BLaER1 (cell line): ENCODE data around the gene SNAP23.

Experiments
- H3K27ac ChIP-seq: shearing (Covaris generic); formaldehyde crosslinking; 2 replicates; pipeline ENCODE4 v1.8.1; 2022
- H3K27me3 ChIP-seq: shearing (Covaris generic); formaldehyde crosslinking; 2 replicates; pipeline ENCODE4 v1.8.1; 2022
- H3K36me3 ChIP-seq: shearing (Covaris generic); formaldehyde crosslinking; 2 replicates; pipeline ENCODE4 v1.8.1; 2022
- H3K4me1 ChIP-seq: shearing (Covaris generic); formaldehyde crosslinking; 2 replicates; pipeline ENCODE4 v1.8.1; 2022
- H3K4me2 ChIP-seq: shearing (Covaris generic); formaldehyde crosslinking; 2 replicates; pipeline ENCODE4 v1.8.1; 2022
- H3K4me3 ChIP-seq: shearing (Covaris generic); formaldehyde crosslinking; 2 replicates; pipeline ENCODE4 v1.8.1; 2022
- H3K9ac ChIP-seq: shearing (Covaris generic); formaldehyde crosslinking; 2 replicates; pipeline ENCODE4 v1.8.1; 2022
- H3K9me3 ChIP-seq: shearing (Covaris generic); formaldehyde crosslinking; 2 replicates; pipeline ENCODE4 v1.8.1; 2022
- H4K20me1 ChIP-seq: shearing (Covaris generic); formaldehyde crosslinking; 2 replicates; pipeline ENCODE4 v1.8.1; 2022
- Cebpa-rat ChIP-seq: shearing (Covaris generic); IDR thresholded peaks from 2 replicates; pipeline ENCODE4 v1.8.1; 2022

Gene SNAP23

GRCh38 chr15:42493679-42494078 lies 1.8 kb upstream of the SNAP23 start:
- Histone ChIP-seq H3K27me3 (no peaks in the 10 kb centered on the region), H3K4me2 (peak overlapping the region; percentile 88), H3K4me1 (peaks cover 75% of the 10 kb centered on the region), H4K20me1 (peaks cover 11% of the 10 kb centered on the region; the same call in 1 of the 2 replicates), H3K9ac (no peak overlapping the region), H3K27ac (no peak overlapping the region; the same call in 1 of the 2 replicates), H3K4me3 (no peak overlapping the region), H3K36me3 (no peaks in the 10 kb centered on the region), H3K9me3 (no peaks in the 10 kb centered on the region)
- no peak for TF ChIP-seq Cebpa-rat

GRCh38 chr15:42494998-42495360 lies 455 bp upstream of the SNAP23 start:
- peaks cover 20% of the 10 kb centered on the region; the same call in 1 of the 2 replicates for H4K20me1 ChIP-seq
- peak overlapping the region; percentile 14; the same call in 1 of the 2 replicates for H3K27ac ChIP-seq
- H3K9me3 ChIP-seq, result no peaks in the 10 kb centered on the region
- H3K4me1 ChIP-seq, result peaks cover 73% of the 10 kb centered on the region
- H3K9ac ChIP-seq, result peak overlapping the region; percentile 84
- H3K27me3 ChIP-seq, result no peaks in the 10 kb centered on the region
- peak overlapping the region; percentile 83 for H3K4me3 ChIP-seq
- H3K36me3 ChIP-seq, result no peaks in the 10 kb centered on the region
- no peak for TF ChIP-seq Cebpa-rat
- H3K4me2 ChIP-seq, result peak overlapping the region; percentile 88

- Histone ChIP-seq H4K20me1 (peaks cover 21% of the 10 kb centered on the region; the same call in 1 of the 2 replicates), H3K4me3 (no peak overlapping the region), H3K9ac (no peak overlapping the region), H3K27me3 (no peaks in the 10 kb centered on the region), H3K4me2 (peak overlapping the region; percentile 11; the same call in 1 of the 2 replicates), H3K9me3 (no peaks in the 10 kb centered on the region), H3K36me3 (0 out of 2 replicates have a peak, but pooled peaks cover 2% of the 10 kb centered on the region), H3K27ac (no peak overlapping the region), H3K4me1 (peaks cover 63% of the 10 kb centered on the region)
- no peak for TF ChIP-seq Cebpa-rat
Observed at GRCh38 chr15:42498212-42499068, 3.0 kb downstream of the SNAP23 start.

DNA sequence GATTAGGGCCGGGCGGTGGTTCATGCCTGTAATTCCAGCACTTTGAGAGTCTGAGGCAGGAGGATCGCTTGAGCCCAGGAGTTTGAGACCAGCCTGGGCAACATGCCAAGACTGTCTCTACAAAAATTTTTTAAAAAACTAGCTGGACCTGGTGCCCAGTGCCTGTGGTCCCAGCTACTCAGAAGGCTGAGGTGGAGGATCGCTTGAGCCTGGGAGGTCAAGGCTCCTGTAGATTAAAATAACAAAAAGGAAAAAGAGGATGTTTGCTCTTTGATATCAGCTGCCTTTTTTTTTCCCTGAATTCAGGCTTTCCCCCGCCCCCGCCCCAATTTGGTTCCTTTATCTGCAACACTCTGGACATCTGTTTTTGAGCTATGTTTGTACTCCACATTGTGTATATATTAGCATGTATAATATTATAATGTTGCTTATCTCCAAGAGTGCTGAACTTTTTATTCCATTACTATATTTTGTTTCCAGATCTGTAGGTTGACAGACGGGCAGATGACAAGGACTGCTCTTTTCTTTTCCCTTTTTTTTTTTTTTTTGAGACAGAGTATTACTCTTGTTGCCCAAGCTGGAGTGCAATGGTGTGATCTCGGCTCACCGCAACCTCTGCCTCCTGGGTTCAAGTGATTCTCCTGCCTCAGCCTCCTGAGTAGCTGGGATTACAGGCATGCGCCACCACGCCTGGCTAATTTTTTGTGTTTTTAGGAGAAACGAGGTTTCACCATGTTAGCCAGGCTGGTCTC lies 4.6 kb downstream of the SNAP23 start:
- no peak for TF ChIP-seq Cebpa-rat
- Histone ChIP-seq H3K4me3 (no peak overlapping the region), H3K36me3 (0 out of 2 replicates have a peak, but pooled peaks cover 5% of the 10 kb centered on the region), H3K9ac (0 out of 2 replicates have a peak overlapping the region, but pooled peaks have one; percentile 24), H3K4me1 (peaks cover 47% of the 10 kb centered on the region), H3K27me3 (no peaks in the 10 kb centered on the region), H3K9me3 (no peaks in the 10 kb centered on the region), H3K4me2 (peak overlapping the region; percentile 9; the same call in 1 of the 2 replicates), H3K27ac (no peak overlapping the region), H4K20me1 (peaks cover 25% of the 10 kb centered on the region; the same call in 1 of the 2 replicates)

DNA sequence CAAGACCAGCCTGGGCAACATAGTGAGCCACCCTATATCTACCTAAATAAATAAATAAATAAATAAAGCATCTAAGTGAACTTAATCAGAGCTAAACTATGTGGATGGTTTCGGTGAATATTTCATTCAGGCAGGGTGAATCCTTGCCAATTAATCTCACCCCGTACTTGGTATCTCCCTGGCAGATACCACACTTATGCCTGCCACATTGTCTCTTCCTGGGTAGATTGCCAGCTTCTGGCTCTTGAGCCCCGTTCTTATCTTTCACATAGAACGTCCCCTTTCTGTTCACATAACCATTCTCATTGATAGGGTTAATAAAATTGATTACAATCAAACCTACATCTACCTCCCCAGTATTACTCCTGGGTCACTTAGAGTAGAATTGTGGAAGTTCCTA lies 7.0 kb downstream of the SNAP23 start:
- no peak overlapping the region for H3K27ac ChIP-seq
- no peaks in the 10 kb centered on the region for H3K9me3 ChIP-seq
- H4K20me1 ChIP-seq, result peaks cover 34% of the 10 kb centered on the region
- H3K4me2 ChIP-seq, result no peak overlapping the region
- H3K4me3 ChIP-seq, result no peak overlapping the region
- no peaks in the 10 kb centered on the region for H3K27me3 ChIP-seq
- H3K4me1 ChIP-seq, result peaks cover 29% of the 10 kb centered on the region
- H3K36me3 ChIP-seq, result 0 out of 2 replicates have a peak, but pooled peaks cover 9% of the 10 kb centered on the region
- H3K9ac ChIP-seq, result no peak overlapping the region
- no peak for TF ChIP-seq Cebpa-rat

- peaks cover 13% of the 10 kb centered on the region; the same call in 1 of the 2 replicates for H3K36me3 ChIP-seq
- no peak for TF ChIP-seq Cebpa-rat
- H4K20me1 ChIP-seq, result peaks cover 35% of the 10 kb centered on the region; the same call in 1 of the 2 replicates
- H3K9me3 ChIP-seq, result no peaks in the 10 kb centered on the region
- H3K4me2 ChIP-seq, result no peak overlapping the region
- no peaks in the 10 kb centered on the region for H3K27me3 ChIP-seq
- no peak overlapping the region for H3K4me3 ChIP-seq
- H3K27ac ChIP-seq, result no peak overlapping the region
- H3K4me1 ChIP-seq, result peaks cover 17% of the 10 kb centered on the region
- H3K9ac ChIP-seq, result no peak overlapping the region
Observed at GRCh38 chr15:42503825-42504224, 8.4 kb downstream of the SNAP23 start.

DNA sequence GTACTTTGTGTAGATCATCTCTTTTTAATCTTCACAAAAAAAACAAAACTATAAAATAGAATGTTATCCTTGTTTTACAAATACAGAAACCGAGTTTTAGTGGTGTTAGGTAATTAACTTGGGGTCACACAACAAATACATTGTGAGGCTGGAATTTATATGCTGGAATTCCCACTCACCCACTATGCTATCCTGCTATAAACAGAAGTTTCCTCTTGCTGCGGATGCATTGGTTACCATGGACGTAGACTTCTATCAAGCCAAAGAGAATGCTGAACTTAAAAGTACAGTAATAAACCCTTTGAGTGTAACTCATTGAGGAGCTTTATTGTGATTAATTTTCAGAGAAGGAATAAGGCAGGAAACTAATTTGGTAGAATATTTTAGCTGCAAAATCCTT lies 9.2 kb downstream of the SNAP23 start:
- H3K9me3 ChIP-seq, result no peaks in the 10 kb centered on the region
- H4K20me1 ChIP-seq, result peaks cover 33% of the 10 kb centered on the region; the same call in 1 of the 2 replicates
- no peak overlapping the region for H3K4me3 ChIP-seq
- no peak overlapping the region for H3K9ac ChIP-seq
- peaks cover 15% of the 10 kb centered on the region; the same call in 1 of the 2 replicates for H3K36me3 ChIP-seq
- H3K27me3 ChIP-seq, result no peaks in the 10 kb centered on the region
- peaks cover 10% of the 10 kb centered on the region for H3K4me1 ChIP-seq
- no peak for TF ChIP-seq Cebpa-rat
- no peak overlapping the region for H3K4me2 ChIP-seq
- H3K27ac ChIP-seq, result no peak overlapping the region

GRCh38 chr15:42507514-42507913 lies 12.1 kb downstream of the SNAP23 start:
- no peak overlapping the region for H3K4me2 ChIP-seq
- H3K4me1 ChIP-seq, result no peaks in the 10 kb centered on the region
- H3K9me3 ChIP-seq, result no peaks in the 10 kb centered on the region
- no peak overlapping the region for H3K4me3 ChIP-seq
- H3K27me3 ChIP-seq, result no peaks in the 10 kb centered on the region
- H4K20me1 ChIP-seq, result peaks cover 29% of the 10 kb centered on the region; the same call in 1 of the 2 replicates
- peaks cover 29% of the 10 kb centered on the region for H3K36me3 ChIP-seq
- H3K9ac ChIP-seq, result no peak overlapping the region
- no peak for TF ChIP-seq Cebpa-rat
- no peak overlapping the region for H3K27ac ChIP-seq

- no peaks in the 10 kb centered on the region for H3K4me1 ChIP-seq
- H3K9ac ChIP-seq, result no peak overlapping the region
- no peaks in the 10 kb centered on the region for H3K27me3 ChIP-seq
- H3K9me3 ChIP-seq, result no peaks in the 10 kb centered on the region
- H3K4me3 ChIP-seq, result no peak overlapping the region
- no peak overlapping the region for H3K27ac ChIP-seq
- no peak for TF ChIP-seq Cebpa-rat
- H3K4me2 ChIP-seq, result no peak overlapping the region
- peaks cover 33% of the 10 kb centered on the region for H3K36me3 ChIP-seq
- H4K20me1 ChIP-seq, result peaks cover 29% of the 10 kb centered on the region; the same call in 1 of the 2 replicates
Observed at GRCh38 chr15:42508263-42508690, 12.8 kb downstream of the SNAP23 start.
